ENCODE results near the gene ATMIN. TPM values are rescaled to one million over a fixed set of nuclear protein-coding genes. Genes with fewer than 3 reads are reported as not detected.

Gene ATMIN, protein sequence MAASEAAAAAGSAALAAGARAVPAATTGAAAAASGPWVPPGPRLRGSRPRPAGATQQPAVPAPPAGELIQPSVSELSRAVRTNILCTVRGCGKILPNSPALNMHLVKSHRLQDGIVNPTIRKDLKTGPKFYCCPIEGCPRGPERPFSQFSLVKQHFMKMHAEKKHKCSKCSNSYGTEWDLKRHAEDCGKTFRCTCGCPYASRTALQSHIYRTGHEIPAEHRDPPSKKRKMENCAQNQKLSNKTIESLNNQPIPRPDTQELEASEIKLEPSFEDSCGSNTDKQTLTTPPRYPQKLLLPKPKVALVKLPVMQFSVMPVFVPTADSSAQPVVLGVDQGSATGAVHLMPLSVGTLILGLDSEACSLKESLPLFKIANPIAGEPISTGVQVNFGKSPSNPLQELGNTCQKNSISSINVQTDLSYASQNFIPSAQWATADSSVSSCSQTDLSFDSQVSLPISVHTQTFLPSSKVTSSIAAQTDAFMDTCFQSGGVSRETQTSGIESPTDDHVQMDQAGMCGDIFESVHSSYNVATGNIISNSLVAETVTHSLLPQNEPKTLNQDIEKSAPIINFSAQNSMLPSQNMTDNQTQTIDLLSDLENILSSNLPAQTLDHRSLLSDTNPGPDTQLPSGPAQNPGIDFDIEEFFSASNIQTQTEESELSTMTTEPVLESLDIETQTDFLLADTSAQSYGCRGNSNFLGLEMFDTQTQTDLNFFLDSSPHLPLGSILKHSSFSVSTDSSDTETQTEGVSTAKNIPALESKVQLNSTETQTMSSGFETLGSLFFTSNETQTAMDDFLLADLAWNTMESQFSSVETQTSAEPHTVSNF
- 29.0 TPM for polyA plus RNA-seq (2013, experiment 1 of 2)
- 29.6 TPM for polyA plus RNA-seq (2013, experiment 2 of 2)

DNA sequence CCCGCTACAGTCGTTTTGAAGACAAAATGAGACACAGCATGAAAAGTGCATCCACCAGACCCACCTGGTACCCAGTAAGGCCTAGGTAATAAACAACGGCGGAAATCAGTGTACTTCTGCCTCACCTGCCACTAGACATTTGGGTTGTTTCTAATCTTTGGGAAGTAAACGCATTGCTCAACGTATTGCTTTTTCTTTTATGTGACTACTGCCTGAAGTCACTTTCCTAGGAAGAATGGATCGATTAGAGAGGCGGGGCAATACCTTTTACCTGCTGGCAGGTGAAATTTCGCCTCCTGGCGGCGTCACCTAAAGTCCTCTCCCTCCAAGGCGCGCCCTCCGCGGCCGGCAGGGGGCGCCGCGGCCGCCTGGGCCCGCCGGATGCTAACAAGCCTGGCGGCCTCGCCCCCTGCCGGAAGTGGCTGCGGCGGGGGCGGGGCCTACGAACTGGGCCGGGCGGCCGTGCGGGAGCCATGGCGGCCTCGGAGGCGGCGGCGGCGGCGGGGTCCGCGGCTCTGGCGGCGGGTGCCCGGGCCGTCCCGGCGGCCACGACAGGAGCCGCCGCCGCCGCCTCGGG, at the start of gene ATMIN:
Gene ATMIN (plus strand): TSS at position 445 of the 577 bp plus-strand sequence. CDS start 29 bp downstream, at position 474.
- Histone ChIP-seq H2BK5ac (ENCODE audit: low read depth, low read length, poor library complexity, severe bottlenecking) (no peak within 1 kb of the TSS), H4K91ac (ENCODE audit: low read length) (no peak within 1 kb of the TSS), H3K9ac (ENCODE audit: low read length) (peak within 1 kb of the TSS; percentile 88), H4K8ac (ENCODE audit: low read length) (peak within 1 kb of the TSS; percentile 45), H2AFZ (ENCODE audit: low read depth, low read length) (peak within 1 kb of the TSS; percentile 68), H3K4me2 (ENCODE audit: low read length, poor library complexity, severe bottlenecking) (peak within 1 kb of the TSS; percentile 83), H2AK5ac (ENCODE audit: low read length, severe bottlenecking) (no peak within 1 kb of the TSS), H3K79me1 (replicated peaks; ENCODE audit: low read length, poor library complexity, severe bottlenecking) (peaks cover 15% of the 10 kb centered on the region), H3K27ac (ENCODE audit: low read length, poor library complexity, severe bottlenecking) (no peak within 1 kb of the TSS), H2BK15ac (ENCODE audit: low read depth, poor library complexity, severe bottlenecking) (no peak within 1 kb of the TSS), H2BK120ac (ENCODE audit: low read depth, low read length) (no peak within 1 kb of the TSS), H3K4me3 (ENCODE audit: insufficient read depth in 1 of 2, low read depth in 1 of 2, low read length in 2 of 2) (peak within 1 kb of the TSS; percentile 89 to 91), H3K4me1 (ENCODE audit: control insufficient read depth, insufficient read depth, low read depth, low read length) (peaks cover 3% of the 10 kb centered on the region), H3K27me3 (ENCODE audit: control insufficient read depth in 1 of 2, insufficient read depth in 1 of 2, low read length in 2 of 2) (no peaks in the 10 kb centered on the region), H3K4ac (ENCODE audit: low read depth in 1 of 2, low read length in 2 of 2) (peak within 1 kb of the TSS; percentile 15 to 81), H3K18ac (ENCODE audit: low read depth in 1 of 2, low read length in 2 of 2) (peak within 1 kb of the TSS; percentile 50 to 95), H3K9me3 (ENCODE audit: control insufficient read depth, low read length) (no peaks in the 10 kb centered on the region), H3K14ac (ENCODE audit: low read length in 2 of 2) (peak within 1 kb of the TSS in 1 of 2 experiments; percentile 58), H3K36me3 (ENCODE audit: control insufficient read depth in 1 of 2, insufficient read depth in 2 of 2, low read depth in 1 of 2, low read length in 2 of 2) (peaks cover 8 to 10% of the 10 kb centered on the region in 2 experiments), H2BK12ac (ENCODE audit: low read length in 2 of 2) (no peak within 1 kb of the TSS), H3K23ac (ENCODE audit: low read length in 2 of 2) (peak within 1 kb of the TSS in 1 of 2 experiments; percentile 57)
- peak; percentile 79 for DNase-seq
- 14% methylated on average over 29 of the region's 54 CpGs for WGBS

DNA sequence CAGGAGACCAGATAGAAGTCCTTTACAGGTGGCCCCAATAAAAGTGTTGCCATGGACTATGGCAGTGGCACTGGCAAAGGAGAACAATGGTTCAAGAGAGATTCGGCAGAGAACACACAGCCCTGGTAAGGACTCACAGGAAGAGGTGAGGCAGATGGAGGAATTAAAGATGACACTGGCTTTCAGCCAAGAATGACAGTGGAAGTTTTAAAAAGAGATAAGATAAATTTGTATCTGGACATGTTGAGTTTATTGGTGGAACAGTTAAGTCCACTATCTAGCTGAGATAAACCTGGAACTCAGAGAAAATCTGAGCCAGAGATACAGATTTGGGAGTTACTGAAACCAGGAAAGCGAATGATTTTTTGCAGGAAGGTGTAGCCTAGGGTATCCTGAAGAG, 49.1 kb upstream of the ATMIN start:
- Histone ChIP-seq H3K4me3 (ENCODE audit: insufficient read depth in 1 of 2, low read depth in 1 of 2, low read length in 2 of 2) (no peak overlapping the region), H3K18ac (ENCODE audit: low read depth in 1 of 2, low read length in 2 of 2) (no peak overlapping the region), H3K4me2 (ENCODE audit: low read length, poor library complexity, severe bottlenecking) (no peak overlapping the region), H3K27me3 (ENCODE audit: control insufficient read depth in 1 of 2, insufficient read depth in 1 of 2, low read length in 2 of 2) (no peaks in the 10 kb centered on the region), H3K9me3 (ENCODE audit: control insufficient read depth, low read length) (no peaks in the 10 kb centered on the region), H4K8ac (ENCODE audit: low read length) (no peak overlapping the region), H2AK5ac (ENCODE audit: low read length, severe bottlenecking) (no peak overlapping the region), H4K91ac (ENCODE audit: low read length) (no peak overlapping the region), H3K79me1 (replicated peaks; ENCODE audit: low read length, poor library complexity, severe bottlenecking) (peaks cover 37% of the 10 kb centered on the region), H3K14ac (ENCODE audit: low read length in 2 of 2) (no peak overlapping the region), H3K4me1 (ENCODE audit: control insufficient read depth, insufficient read depth, low read depth, low read length) (peaks cover 1% of the 10 kb centered on the region), H2BK5ac (ENCODE audit: low read depth, low read length, poor library complexity, severe bottlenecking) (no peak overlapping the region), H2BK15ac (ENCODE audit: low read depth, poor library complexity, severe bottlenecking) (no peak overlapping the region), H3K4ac (ENCODE audit: low read depth in 1 of 2, low read length in 2 of 2) (no peak overlapping the region), H2BK12ac (ENCODE audit: low read length in 2 of 2) (no peak overlapping the region), H3K9ac (ENCODE audit: low read length) (no peak overlapping the region), H3K23ac (ENCODE audit: low read length in 2 of 2) (no peak overlapping the region), H2AFZ (ENCODE audit: low read depth, low read length) (no peak overlapping the region), H3K36me3 (ENCODE audit: control insufficient read depth in 1 of 2, insufficient read depth in 2 of 2, low read depth in 1 of 2, low read length in 2 of 2) (peaks cover 8 to 10% of the 10 kb centered on the region in 2 experiments), H3K27ac (ENCODE audit: low read length, poor library complexity, severe bottlenecking) (no peak overlapping the region), H2BK120ac (ENCODE audit: low read depth, low read length) (no peak overlapping the region)
- DNase-seq: no peak
- WGBS: 91% methylated on average over 2 of the region's 2 CpGs

DNA sequence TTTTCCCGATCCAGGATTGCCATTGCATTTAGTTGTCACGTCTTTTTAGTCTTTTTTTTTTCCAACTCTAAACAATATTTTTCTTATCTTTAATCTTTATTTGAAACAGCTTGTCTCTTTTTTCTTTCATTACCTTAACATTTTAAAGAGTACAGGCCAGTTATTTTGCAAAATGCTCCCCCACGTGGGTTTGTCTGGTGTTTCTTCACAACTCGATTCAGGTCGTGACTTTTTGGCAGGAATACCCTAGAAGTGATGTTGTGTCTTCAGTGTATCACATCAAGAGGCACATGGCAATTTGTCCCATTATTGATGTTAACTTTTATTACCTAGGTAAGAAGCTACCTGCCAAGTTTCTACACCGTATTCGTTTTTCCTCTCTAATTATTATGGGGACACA, 46.9 kb upstream of the ATMIN start:
- no peak overlapping the region for H2BK12ac ChIP-seq (ENCODE audit: low read length in 2 of 2)
- no peak overlapping the region for H4K91ac ChIP-seq (ENCODE audit: low read length)

More for the DNA sequence above, 46.9 kb upstream of the ATMIN start:
- H3K9ac ChIP-seq (ENCODE audit: low read length): no peak overlapping the region
- H3K18ac ChIP-seq (ENCODE audit: low read depth in 1 of 2, low read length in 2 of 2): no peak overlapping the region
- H2AFZ ChIP-seq (ENCODE audit: low read depth, low read length): no peak overlapping the region
- H4K8ac ChIP-seq (ENCODE audit: low read length): no peak overlapping the region
- H2BK120ac ChIP-seq (ENCODE audit: low read depth, low read length): no peak overlapping the region
- no peak overlapping the region for H3K23ac ChIP-seq (ENCODE audit: low read length in 2 of 2)
- H2BK15ac ChIP-seq (ENCODE audit: low read depth, poor library complexity, severe bottlenecking): no peak overlapping the region
- no peaks in the 10 kb centered on the region for H3K27me3 ChIP-seq (ENCODE audit: control insufficient read depth in 1 of 2, insufficient read depth in 1 of 2, low read length in 2 of 2)
- no peaks in the 10 kb centered on the region for H3K9me3 ChIP-seq (ENCODE audit: control insufficient read depth, low read length)
- DNase-seq: no peak
- no peak overlapping the region for H3K4me2 ChIP-seq (ENCODE audit: low read length, poor library complexity, severe bottlenecking)
- H3K79me1 ChIP-seq (replicated peaks; ENCODE audit: low read length, poor library complexity, severe bottlenecking): peaks cover 33% of the 10 kb centered on the region
- WGBS: 81% methylated on average over 7 of the region's 7 CpGs
- H2AK5ac ChIP-seq (ENCODE audit: low read length, severe bottlenecking): no peak overlapping the region
- peaks cover 8 to 13% of the 10 kb centered on the region in 2 experiments for H3K36me3 ChIP-seq (ENCODE audit: control insufficient read depth in 1 of 2, insufficient read depth in 2 of 2, low read depth in 1 of 2, low read length in 2 of 2)
- no peak overlapping the region for H3K27ac ChIP-seq (ENCODE audit: low read length, poor library complexity, severe bottlenecking)
- no peak overlapping the region for H3K4me3 ChIP-seq (ENCODE audit: insufficient read depth in 1 of 2, low read depth in 1 of 2, low read length in 2 of 2)
- no peak overlapping the region for H3K14ac ChIP-seq (ENCODE audit: low read length in 2 of 2)
- no peak overlapping the region for H2BK5ac ChIP-seq (ENCODE audit: low read depth, low read length, poor library complexity, severe bottlenecking)
- H3K4ac ChIP-seq (ENCODE audit: low read depth in 1 of 2, low read length in 2 of 2): no peak overlapping the region
- peaks cover 1% of the 10 kb centered on the region for H3K4me1 ChIP-seq (ENCODE audit: control insufficient read depth, insufficient read depth, low read depth, low read length)

Measured in mesenchymal stem cell (in vitro differentiated cells and primary cell).